IMR-90 (cell line): ENCODE measurements around the gene DOCK9. TPM values are rescaled to one million over a fixed set of nuclear protein-coding genes. Genes with fewer than 3 reads are reported as not detected.

Experiments used
- ATAC-seq: fragments of 200-7000 bp; cut with Tn5 transposase; 2 replicates; pipeline ENCODE4 v1.9.1; 2020; ENCODE audit warnings: low read depth, mild to moderate bottlenecking, moderate library complexity
- BruUV-seq: library from RNA; stranded (reverse); fragments of 400-500 nt; replicated peaks from 2 replicates; lab custom pipeline; 2021; lab: Mats Ljungman, UMichigan
- CTCF ChIA-PET: fragments of 300-600 bp; formaldehyde crosslinking; extraction: SDS; loops from one replicate; lab custom pipeline; 2021; ENCODE audit warnings: antibody characterized with exemption; lab: Yijun Ruan, JAX
- POLR2A ChIA-PET: fragments of 300-600 bp; sonication (Branson Sonifier 250); formaldehyde crosslinking; loops from one replicate; lab custom pipeline; 2022; ENCODE audit warnings: antibody characterized with exemption; ENCODE audit not compliant: unreplicated experiment; lab: Charles Lee
- DNase-seq: peaks from one replicate; pipeline ENCODE4 v3.0.0; 2013
- H2AFZ ChIP-seq: replicated peaks from 2 replicates; pipeline ENCODE3; 2013; ENCODE audit warnings: low read length, mild to moderate bottlenecking; ENCODE audit not compliant: poor library complexity
- H2AK5ac ChIP-seq: 2 replicates; pipeline ENCODE4 v1.6.1; 2013; ENCODE audit warnings: low read depth, low read length, inconsistent platforms
- H2AK9ac ChIP-seq: replicated peaks from 2 replicates; pipeline ENCODE3; 2013; ENCODE audit warnings: mild to moderate bottlenecking, low read depth, low read length, moderate library complexity; ENCODE audit not compliant: poor library complexity
- H2BK120ac ChIP-seq: 2 replicates; pipeline ENCODE4 v1.6.1; 2013; ENCODE audit warnings: low read depth, low read length, inconsistent platforms
- H2BK15ac ChIP-seq: 3 replicates; pipeline ENCODE4 v1.6.1; 2013; ENCODE audit warnings: low read depth, low read length, inconsistent platforms
- H2BK20ac ChIP-seq: 2 replicates; pipeline ENCODE4 v1.6.1; 2013; ENCODE audit warnings: low read depth, mild to moderate bottlenecking, inconsistent platforms, low read length, moderate library complexity
- H2BK5ac ChIP-seq: 2 replicates; pipeline ENCODE4 v1.6.1; 2013; ENCODE audit warnings: mild to moderate bottlenecking, low read depth, low read length, inconsistent platforms; ENCODE audit not compliant: poor library complexity, severe bottlenecking
- H3K14ac ChIP-seq: replicated peaks from 2 replicates; pipeline ENCODE4 v1.6.1; 2013; ENCODE audit warnings: low read depth, low read length, inconsistent platforms
- H3K18ac ChIP-seq: 2 replicates; pipeline ENCODE4 v1.6.1; 2013; ENCODE audit warnings: low read depth, low read length, control low read depth
- H3K23ac ChIP-seq: 2 replicates; pipeline ENCODE4 v1.6.1; 2013; ENCODE audit warnings: low read depth, low read length, inconsistent platforms
- H3K27ac ChIP-seq: 2 replicates; pipeline ENCODE4 v1.5.1; 2013; ENCODE audit warnings: mild to moderate bottlenecking, control low read depth, low read length; ENCODE audit not compliant: insufficient read depth
- H3K27me3 ChIP-seq: 2 replicates; pipeline ENCODE4 v1.6.1; 2013; ENCODE audit warnings: low read length; ENCODE audit not compliant: control insufficient read depth, insufficient read depth
- H3K36me3 ChIP-seq: 2 replicates; pipeline ENCODE4 v1.6.1; 2013; ENCODE audit warnings: low read length, mixed read lengths; ENCODE audit not compliant: control insufficient read depth, insufficient read depth
- H3K4ac ChIP-seq: 2 replicates; pipeline ENCODE4 v1.6.1; 2013; ENCODE audit warnings: low read depth, low read length, inconsistent platforms
- H3K4me1 ChIP-seq: 2 replicates; pipeline ENCODE4 v1.6.1; 2013; ENCODE audit warnings: low read length, mixed read lengths; ENCODE audit not compliant: control insufficient read depth, insufficient read depth
- H3K4me2 ChIP-seq: 2 replicates; pipeline ENCODE4 v1.6.1; 2013; ENCODE audit warnings: low read depth, mild to moderate bottlenecking, control low read depth, low read length, moderate library complexity
- H3K4me3 ChIP-seq: 2 replicates; pipeline ENCODE4 v1.5.1; 2013; ENCODE audit warnings: low read depth, mild to moderate bottlenecking, control low read depth, low read length, moderate library complexity; ENCODE audit not compliant: insufficient read depth
- H3K56ac ChIP-seq: 2 replicates; pipeline ENCODE4 v1.6.1; 2013; ENCODE audit warnings: low read length, inconsistent platforms; ENCODE audit not compliant: insufficient read depth; ENCODE audit errors: extremely low read depth
- H3K79me1 ChIP-seq, 2 experiments: 2 replicates each; pipeline ENCODE4 v1.6.1; 2013; ENCODE audit warnings: low read length in 2 of 2, inconsistent platforms in 1 of 2, low read depth in 1 of 2
- H3K9ac ChIP-seq: 2 replicates; pipeline ENCODE4 v1.6.1; 2013; ENCODE audit warnings: low read depth, low read length, control low read depth
- H3K9me1 ChIP-seq: 2 replicates; pipeline ENCODE4 v1.6.1; 2013; ENCODE audit warnings: low read length, inconsistent platforms; ENCODE audit not compliant: insufficient read depth
- H3K9me3 ChIP-seq: 2 replicates; pipeline ENCODE4 v1.6.1; 2013; ENCODE audit warnings: low read length; ENCODE audit not compliant: control insufficient read depth, insufficient read depth
- H4K20me1 ChIP-seq: 2 replicates; pipeline ENCODE4 v1.6.1; 2013; ENCODE audit warnings: low read length, inconsistent platforms; ENCODE audit not compliant: insufficient read depth
- H4K5ac ChIP-seq: 2 replicates; pipeline ENCODE4 v1.6.1; 2013; ENCODE audit warnings: mild to moderate bottlenecking, low read depth, low read length, control low read depth
- H4K8ac ChIP-seq, 2 experiments: 2 replicates each; pipeline ENCODE4 v1.6.1; 2013; ENCODE audit warnings: low read depth in 2 of 2, low read length in 2 of 2, control low read depth in 1 of 2, inconsistent platforms in 1 of 2
- H4K91ac ChIP-seq: 2 replicates; pipeline ENCODE4 v1.6.1; 2013; ENCODE audit warnings: low read depth, low read length, inconsistent platforms; ENCODE audit not compliant: insufficient read depth
- BHLHE40 ChIP-seq: fragments of 150-350 bp; IDR thresholded peaks from 2 replicates; pipeline ENCODE4 v1.6.1; 2016; ENCODE audit warnings: mild to moderate bottlenecking, low read depth, low read length
- CEBPB ChIP-seq: IDR thresholded peaks from 2 replicates; pipeline ENCODE4 v1.6.1; 2012; ENCODE audit warnings: low read depth, low read length, improper control_type of control experiment
- CTCF ChIP-seq: conservative IDR thresholded peaks from 2 replicates; pipeline ENCODE4 v1.5.1; 2012; ENCODE audit warnings: mild to moderate bottlenecking, low read depth, low read length, improper control_type of control experiment
- FOS ChIP-seq: fragments of 150-350 bp; IDR thresholded peaks from 2 replicates; pipeline ENCODE4 v1.6.1; 2016; ENCODE audit warnings: low read depth, low read length
- MAFK ChIP-seq: IDR thresholded peaks from 2 replicates; pipeline ENCODE4 v1.6.1; 2012; ENCODE audit warnings: low read depth, low read length, improper control_type of control experiment
- MXI1 ChIP-seq: IDR thresholded peaks from 2 replicates; pipeline ENCODE4 v1.6.1; 2012; ENCODE audit warnings: low read depth, mild to moderate bottlenecking, low read length, moderate library complexity, borderline replicate concordance
- POLR2A ChIP-seq: IDR thresholded peaks from 2 replicates; pipeline ENCODE4 v1.6.1; 2012; ENCODE audit warnings: mild to moderate bottlenecking, low read depth, low read length
- RAD21 ChIP-seq: IDR thresholded peaks from 2 replicates; pipeline ENCODE4 v1.6.1; 2012; ENCODE audit warnings: low read length, improper control_type of control experiment
- RCOR1 ChIP-seq: IDR thresholded peaks from 2 replicates; pipeline ENCODE4 v1.6.1; 2012; ENCODE audit warnings: mild to moderate bottlenecking, low read length, improper control_type of control experiment; ENCODE audit not compliant: insufficient replicate concordance
- USF2 ChIP-seq: fragments of 150-350 bp; IDR thresholded peaks from 2 replicates; pipeline ENCODE4 v1.6.1; 2017; ENCODE audit warnings: mild to moderate bottlenecking, antibody characterized with exemption, low read length, low read depth
- WGBS, 2 experiments: methylation state at CpG; one replicate each; pipeline versions ENCODE4 v1.1.5 to v1.1.7; 2013; ENCODE audit warnings: missing lambda C conversion rate in 2 of 2; ENCODE audit not compliant: insufficient read length in 1 of 2; ENCODE audit errors: extremely low coverage in 2 of 2; 5-methylcytosine and 5-hydroxymethylcytosine counted together
- dilution Hi-C: fragments of 300-500 bp; cut with HindIII; formaldehyde crosslinking; loops from one replicate; pipeline ENCODE4 v1.14.3; 2018; ENCODE audit warnings: low sequenced_read_pairs; ENCODE audit not compliant: unreplicated experiment
- in situ Hi-C: fragments of 300-500 bp; cut with MboI; formaldehyde crosslinking; loops from 3 replicates; pipeline ENCODE4 v1.14.3; 2019; ENCODE audit warnings: low sequenced_read_pairs, inconsistent platforms, mixed read lengths
- intact Hi-C: fragments of 100-400 bp; cut with micrococcal nuclease; formaldehyde crosslinking; loops from 2 replicates; pipeline ENCODE4 v1.10.0; 2022
- polyA plus RNA-seq, 3 experiments: library from polyadenylated mRNA; depleted of rRNA; stranded (reverse); fragments of >200 nt; gene quantifications; 2 replicates each; pipeline ENCODE4 v1.2.3, GENCODE V29; 2012; ENCODE audit warnings: low replicate concordance in 1 of 3
- total RNA-seq: library from RNA; depleted of rRNA; stranded (reverse); fragments of >200 nt; gene quantifications from 2 replicates; pipeline ENCODE4 v1.2.3, GENCODE V29; 2012

Gene DOCK9
- total and polyA plus RNA-seq, 2 of the 4 experiments (the other 2 are of a cell fraction), result 4.8 to 7.2 TPM

GRCh38 chr13:98792785-98793495 lies 184.9 kb downstream of the DOCK9 start:
- no peak overlapping the region for H2BK20ac ChIP-seq
- BruUV-seq, result no TSS peak
- no peak overlapping the region for H2BK120ac ChIP-seq
- intact Hi-C loops (no loop called here), in situ Hi-C loops (no loop called here), dilution Hi-C loops (no loop called here)
- H3K9me3 ChIP-seq, result 0 out of 2 replicates have a peak, but pooled peaks cover 2% of the 10 kb centered on the region
- POLR2A ChIA-PET, result no interaction called here
- H2AK5ac ChIP-seq, result no peak overlapping the region
- no peak overlapping the region for H2AFZ ChIP-seq
- ATAC-seq, result no peak
- H4K91ac ChIP-seq, result no peak overlapping the region
- H2AK9ac ChIP-seq, result no peak overlapping the region
- H3K9ac ChIP-seq, result no peak overlapping the region
- no peaks in the 10 kb centered on the region for H3K4me1 ChIP-seq
- H3K79me1 ChIP-seq, result no peaks in the 10 kb centered on the region
- H3K14ac ChIP-seq, result no peak overlapping the region; the same call in 1 of the 2 replicates
- H3K27ac ChIP-seq, result no peak overlapping the region
- H3K23ac ChIP-seq, result no peak overlapping the region
- CTCF ChIA-PET, result no interaction called here
- 60% methylated on average over 2 of the region's 11 CpGs; no CpG with 5 or more reads in 1 of the 2 experiments for WGBS, 2 experiments
- H3K4me3 ChIP-seq, result no peak overlapping the region
- no peak overlapping the region for H4K8ac ChIP-seq
- peaks cover under 1% of the 10 kb centered on the region; the same call in 1 of the 2 replicates for H3K9me1 ChIP-seq
- no peak overlapping the region for H3K4ac ChIP-seq
- no peak for DNase-seq
- H3K4me2 ChIP-seq, result no peak overlapping the region
- no peak for TF ChIP-seq RAD21
- TF ChIP-seq RCOR1, result no peak
- TF ChIP-seq MXI1, result no peak
- no peak for TF ChIP-seq MAFK
- no peak for TF ChIP-seq FOS
- no peak for TF ChIP-seq BHLHE40
- TF ChIP-seq USF2, result no peak
- TF ChIP-seq CEBPB, result no peak
- TF ChIP-seq POLR2A, result no peak
- TF ChIP-seq CTCF, result no peak
- H4K20me1 ChIP-seq, result no peaks in the 10 kb centered on the region
- H3K27me3 ChIP-seq, result no peaks in the 10 kb centered on the region; the same call in none of the 2 replicates
- no peak overlapping the region for H2BK15ac ChIP-seq
- H3K18ac ChIP-seq, result no peak overlapping the region
- H3K36me3 ChIP-seq, result no peaks in the 10 kb centered on the region
- no peak overlapping the region for H2BK5ac ChIP-seq
- no peak overlapping the region for H3K56ac ChIP-seq
- H4K5ac ChIP-seq, result no peak overlapping the region
